ENCODE results near the gene EPHA6. TPM values are rescaled to one million over a fixed set of nuclear protein-coding genes. Genes with fewer than 3 reads are reported as not detected.

The EPHA6 gene
- total RNA-seq, 1 experiment from 2014 or later = 3.2 TPM

DNA sequence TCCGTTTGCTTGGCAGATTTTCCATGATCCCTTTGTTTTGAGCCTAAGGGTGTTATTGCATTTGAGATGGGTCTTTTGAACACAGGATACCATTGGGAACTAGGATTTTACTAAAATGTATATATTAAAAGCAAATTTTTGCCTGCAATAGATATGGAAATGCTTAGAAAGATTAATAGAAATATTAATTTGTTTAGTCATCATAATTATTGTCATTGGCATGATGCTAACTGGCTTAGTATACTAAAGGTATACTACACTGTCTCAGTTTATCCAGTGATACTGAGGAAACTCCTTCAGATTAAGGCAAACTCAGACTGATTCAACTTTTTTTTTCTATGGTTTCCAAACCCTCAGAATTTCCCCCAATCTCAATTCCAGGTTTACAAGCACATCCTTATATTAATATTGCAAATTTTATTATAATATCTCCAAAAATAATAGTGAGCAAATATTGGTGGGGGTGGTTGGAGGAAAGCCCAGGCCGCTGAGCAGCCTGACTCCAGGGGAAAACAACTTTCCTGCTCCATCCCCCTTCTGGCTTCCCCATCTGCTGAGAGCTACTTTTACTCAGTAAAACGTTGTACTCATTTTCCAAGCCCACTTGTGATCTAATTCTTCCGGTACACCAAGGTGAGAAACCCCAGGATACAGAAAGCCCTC, 291.7 kb downstream of the EPHA6 start:
- in situ Hi-C loops (cut with HindIII; ENCODE audit: low pct_unique_long_range_greater_than_20kb, low sequenced_read_pairs) = no loop called here
- DNase-seq (ENCODE audit: low read depth) = no peak

DNA sequence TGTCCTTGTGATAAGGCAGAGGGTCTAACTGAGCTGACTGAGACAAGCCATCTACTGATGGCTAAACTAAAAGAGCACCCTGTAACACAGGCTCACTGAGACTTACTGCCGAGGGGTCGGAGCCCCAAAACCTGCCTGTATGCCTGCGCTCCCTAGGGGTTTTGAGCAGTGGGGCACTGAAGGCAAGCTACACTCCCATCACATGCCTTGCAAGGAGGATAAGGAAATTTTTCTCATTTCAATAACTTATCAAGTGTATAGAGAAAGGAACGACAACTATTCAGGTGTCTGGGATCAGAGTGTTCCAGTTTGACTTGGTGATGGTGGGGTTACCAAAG, 292.2 kb downstream of the EPHA6 start:
- in situ Hi-C loops (cut with HindIII; ENCODE audit: low pct_unique_long_range_greater_than_20kb, low sequenced_read_pairs) = no loop called here
- no peak for DNase-seq (ENCODE audit: low read depth)

DNA sequence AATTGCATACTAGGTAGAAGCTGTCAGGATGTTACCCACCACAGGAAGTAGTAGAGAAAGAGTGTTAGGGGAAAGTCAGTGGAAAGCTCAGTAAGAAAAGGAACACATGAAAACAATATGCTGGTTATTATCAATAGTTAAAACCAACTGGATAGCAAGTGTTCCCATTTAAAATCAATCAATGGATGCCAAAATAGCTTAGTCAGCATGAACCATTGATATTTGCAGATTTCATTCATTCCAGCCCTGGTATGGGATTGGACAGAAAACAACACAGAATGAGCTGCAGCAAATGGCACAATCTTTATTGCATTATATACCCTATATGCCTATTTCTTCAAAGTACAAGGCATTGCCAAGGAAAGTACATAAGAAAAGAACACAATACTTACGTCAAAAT, 293.7 kb downstream of the EPHA6 start:
- in situ Hi-C loops (cut with HindIII; ENCODE audit: low pct_unique_long_range_greater_than_20kb, low sequenced_read_pairs) = no loop called here
- no peak for DNase-seq (ENCODE audit: low read depth)

DNA sequence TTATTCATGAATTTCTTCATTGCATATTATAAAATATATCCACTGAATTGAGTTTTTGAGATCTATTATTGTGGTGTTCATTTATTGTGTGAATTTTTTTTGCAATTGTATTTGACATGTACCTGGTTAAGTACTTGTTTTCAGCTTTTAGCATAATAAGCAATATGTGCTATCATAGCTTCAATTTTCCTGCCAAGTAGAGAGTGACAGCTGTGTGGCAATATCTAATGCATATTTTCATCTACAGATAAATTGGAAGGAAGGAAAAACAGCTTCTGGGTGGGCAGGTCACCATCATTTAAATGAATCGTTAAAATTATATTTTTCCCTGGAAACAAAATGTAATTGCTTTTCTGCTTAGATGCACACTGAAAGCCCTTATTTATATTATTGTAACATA, 296.9 kb downstream of the EPHA6 start:
- in situ Hi-C loops (cut with HindIII; ENCODE audit: low pct_unique_long_range_greater_than_20kb, low sequenced_read_pairs) = no loop called here

DNA sequence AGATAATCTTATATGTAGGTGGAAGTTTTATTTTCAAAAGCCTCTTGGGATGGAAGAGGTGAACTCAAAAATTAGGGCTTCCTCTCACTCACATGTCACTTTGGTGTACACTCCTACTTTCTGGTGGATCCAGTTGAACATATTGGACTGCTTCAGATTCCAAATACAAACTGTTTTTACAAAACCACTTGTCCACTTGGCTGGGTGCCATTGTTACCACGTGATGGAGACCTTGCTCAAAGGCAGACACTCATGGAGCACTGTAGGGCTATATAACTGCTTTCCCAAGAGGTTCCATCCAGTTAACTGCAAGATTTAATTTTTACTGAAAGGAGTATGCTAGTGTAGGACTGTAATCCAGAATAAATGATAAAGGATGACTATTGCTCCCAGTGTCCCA, 307.0 kb downstream of the EPHA6 start:
- in situ Hi-C loops (cut with HindIII; ENCODE audit: low pct_unique_long_range_greater_than_20kb, low sequenced_read_pairs) = no loop called here
- no peak for DNase-seq (ENCODE audit: low read depth)

More for the DNA sequence above, 296.9 kb downstream of the EPHA6 start:
- no peak for DNase-seq (ENCODE audit: low read depth)

DNA sequence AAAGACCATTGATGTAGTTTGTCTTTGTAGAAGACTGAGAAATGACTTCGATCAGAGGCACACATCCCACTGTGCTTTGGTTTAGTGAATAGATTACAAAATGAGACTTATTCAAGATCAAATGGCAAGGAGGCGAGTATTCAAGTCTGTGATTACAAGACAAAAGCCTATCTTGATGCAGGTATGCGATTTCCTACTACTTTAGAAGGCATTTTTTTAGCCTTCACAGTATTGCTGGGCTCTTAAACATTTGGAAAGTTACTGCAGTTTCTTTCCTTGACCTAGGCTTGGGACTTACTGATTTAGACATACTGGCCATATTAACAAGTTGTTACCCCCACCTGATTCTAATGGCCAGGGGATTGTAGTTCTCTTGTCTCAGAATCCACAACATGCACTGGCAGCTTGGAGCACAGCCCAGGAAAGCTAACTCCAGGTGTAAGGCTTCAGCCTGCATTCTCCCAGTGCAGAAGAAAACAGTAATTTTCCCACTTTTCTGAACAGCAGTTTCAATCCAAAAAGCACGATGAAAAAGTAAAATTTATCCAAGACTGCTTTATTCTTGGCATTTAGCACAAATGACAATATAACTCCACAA, 311.6 kb downstream of the EPHA6 start:
- DNase-seq (ENCODE audit: low read depth) = no peak
- in situ Hi-C loops (cut with HindIII; ENCODE audit: low pct_unique_long_range_greater_than_20kb, low sequenced_read_pairs) = no loop called here

DNA sequence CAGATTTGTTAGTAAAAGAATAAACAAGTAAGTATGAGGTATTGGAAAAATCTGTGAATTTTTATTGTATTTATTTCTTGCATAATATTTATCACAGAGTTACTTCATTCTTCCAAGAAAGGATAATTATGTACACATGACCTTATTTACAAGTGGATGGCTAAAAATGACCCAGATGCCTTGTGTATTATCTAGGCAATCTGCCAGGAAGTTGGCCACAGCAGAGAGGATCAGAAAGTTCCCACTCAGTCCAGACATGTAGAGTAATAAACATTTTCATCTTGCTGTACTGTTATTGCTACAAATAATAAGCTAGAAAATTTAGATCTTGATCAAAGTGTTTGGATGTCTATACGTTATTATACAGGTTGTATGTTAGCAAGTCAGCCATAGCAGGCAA, 317.1 kb downstream of the EPHA6 start:
- in situ Hi-C loops (cut with HindIII; ENCODE audit: low pct_unique_long_range_greater_than_20kb, low sequenced_read_pairs) = no loop called here
- no peak for DNase-seq (ENCODE audit: low read depth)

DNA sequence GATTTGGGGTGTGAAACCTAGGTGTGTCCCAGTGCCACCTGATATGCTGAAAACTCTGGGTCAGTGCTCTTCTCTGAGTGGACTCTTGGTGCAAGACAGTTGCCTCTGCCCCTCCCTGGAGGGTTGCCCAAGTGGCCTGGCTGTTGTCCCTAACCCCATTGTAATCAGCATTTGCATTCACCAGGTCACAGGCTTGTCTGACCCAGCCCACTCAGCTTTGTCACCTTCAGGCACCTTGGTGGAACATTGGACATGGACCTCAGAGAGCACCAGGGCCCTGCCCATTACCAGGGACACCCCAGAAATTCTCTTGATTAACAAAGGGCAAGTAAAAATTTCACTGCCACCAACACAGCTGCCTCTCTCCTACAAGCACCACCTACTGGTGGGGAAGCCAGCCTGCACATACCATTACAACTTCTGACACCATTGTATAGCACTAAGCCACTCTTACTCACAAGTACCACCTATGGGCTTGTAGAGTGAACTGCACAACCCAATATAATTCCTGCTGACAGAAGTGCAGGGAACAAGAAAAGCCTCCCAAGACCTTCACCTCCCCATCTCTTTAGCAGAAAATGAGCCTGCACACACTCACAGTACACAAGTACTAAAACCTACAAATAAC, 324.6 kb downstream of the EPHA6 start:
- in situ Hi-C loops (cut with HindIII; ENCODE audit: low pct_unique_long_range_greater_than_20kb, low sequenced_read_pairs) = no loop called here
- DNase-seq (ENCODE audit: low read depth) = peak; percentile 1

DNA sequence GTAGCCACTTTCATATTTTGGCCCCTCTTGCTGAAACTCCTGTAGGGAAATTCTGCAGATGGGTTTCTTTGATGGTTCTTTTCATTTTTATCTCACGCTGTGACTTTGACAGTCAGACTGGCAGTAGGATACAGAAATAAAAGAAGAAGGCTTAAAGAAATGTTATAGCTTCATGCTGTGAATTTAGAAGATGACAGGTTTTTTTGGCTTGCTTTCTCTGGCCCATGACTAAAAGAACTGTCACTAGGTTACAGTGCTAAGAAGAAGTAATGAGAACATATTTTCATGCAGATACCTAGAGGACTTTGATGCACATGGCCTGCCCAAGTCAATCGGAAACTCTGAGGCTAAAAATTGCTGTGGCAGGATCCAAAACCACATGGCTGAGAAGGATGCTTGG, 334.5 kb downstream of the EPHA6 start:
- in situ Hi-C loops (cut with HindIII; ENCODE audit: low pct_unique_long_range_greater_than_20kb, low sequenced_read_pairs) = no loop called here
- DNase-seq (ENCODE audit: low read depth) = no peak

DNA sequence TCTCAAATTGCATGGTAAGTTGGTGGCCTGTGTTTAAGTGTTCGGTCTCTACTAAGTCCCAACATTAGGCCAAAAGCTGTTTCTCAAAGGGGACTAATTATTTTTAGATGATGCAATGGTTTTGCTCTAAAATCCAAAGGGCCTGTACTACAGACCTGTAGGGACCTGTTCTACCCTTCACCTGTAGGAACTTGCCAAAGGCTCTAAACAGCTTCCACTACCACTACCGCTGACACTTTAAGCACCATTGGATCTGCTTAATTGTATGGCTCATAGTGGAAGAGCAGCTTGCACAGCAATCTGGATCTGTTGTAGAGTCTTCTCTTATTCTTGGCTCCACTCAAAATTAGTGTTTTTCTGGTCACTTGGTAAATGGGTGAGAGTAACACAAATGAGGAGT, 346.8 kb downstream of the EPHA6 start:
- DNase-seq (ENCODE audit: low read depth) = no peak
- in situ Hi-C loops (cut with HindIII; ENCODE audit: low pct_unique_long_range_greater_than_20kb, low sequenced_read_pairs) = no loop called here

DNA sequence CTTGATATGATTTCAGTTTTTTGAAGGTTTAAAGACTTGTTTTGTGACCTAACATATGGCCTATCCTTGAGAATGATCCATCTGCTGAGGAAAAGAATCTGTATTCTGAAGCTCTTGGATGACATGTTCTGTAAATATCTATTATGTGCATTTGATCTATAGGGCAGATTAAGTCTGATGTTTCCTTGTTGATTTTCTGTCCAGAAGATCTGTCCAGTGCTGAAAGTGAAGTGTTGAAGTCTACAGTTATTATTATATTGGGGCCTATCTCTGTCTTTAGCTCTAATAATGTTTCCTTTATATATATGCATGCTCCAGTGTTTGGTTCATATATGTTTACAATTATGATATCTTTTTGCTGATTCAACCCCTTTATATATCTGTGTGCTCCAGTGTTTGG, 362.8 kb downstream of the EPHA6 start:
- in situ Hi-C loops (cut with HindIII; ENCODE audit: low pct_unique_long_range_greater_than_20kb, low sequenced_read_pairs) = no loop called here
- no peak for DNase-seq (ENCODE audit: low read depth)

DNA sequence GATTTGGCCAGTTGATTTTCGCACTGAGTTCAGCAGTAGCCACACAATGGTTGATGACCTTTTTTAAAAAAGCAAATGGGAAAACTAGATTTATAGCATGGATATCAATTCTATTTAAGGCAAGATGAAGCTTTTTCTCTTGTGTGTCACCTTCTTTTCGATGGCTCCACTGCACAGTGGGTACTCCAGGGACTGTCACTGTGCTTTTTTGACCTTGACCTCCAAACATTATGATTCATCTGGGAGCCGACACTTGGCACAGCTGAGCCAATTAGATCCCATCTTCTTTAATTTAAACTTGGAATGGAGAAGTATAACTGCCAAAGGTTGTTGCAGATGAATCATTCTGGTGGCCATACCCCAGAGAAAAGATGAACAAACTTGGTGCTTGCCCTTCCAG, 367.3 kb downstream of the EPHA6 start:
- in situ Hi-C loops (cut with HindIII; ENCODE audit: low pct_unique_long_range_greater_than_20kb, low sequenced_read_pairs) = no loop called here
- no peak for DNase-seq (ENCODE audit: low read depth)

DNA sequence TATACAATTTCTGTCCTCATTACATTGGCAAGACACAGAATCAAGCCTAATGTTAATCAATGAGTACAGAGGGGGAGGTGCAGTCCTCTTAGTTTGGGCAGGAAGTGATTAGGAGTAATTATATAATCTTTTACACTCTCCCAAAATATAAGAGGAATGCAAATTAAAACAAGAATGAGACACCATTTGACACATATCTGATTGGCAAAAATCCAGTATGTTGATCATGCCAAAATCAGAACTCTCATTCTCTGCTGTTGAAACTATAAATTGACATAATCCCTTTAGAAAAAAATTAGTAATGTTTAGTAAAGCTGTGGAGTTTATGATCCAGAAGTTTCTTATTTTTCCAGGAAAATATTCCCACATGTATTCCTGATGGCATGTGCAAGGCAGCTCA, 373.4 kb downstream of the EPHA6 start:
- DNase-seq (ENCODE audit: low read depth) = no peak
- in situ Hi-C loops (cut with HindIII; ENCODE audit: low pct_unique_long_range_greater_than_20kb, low sequenced_read_pairs) = no loop called here

DNA sequence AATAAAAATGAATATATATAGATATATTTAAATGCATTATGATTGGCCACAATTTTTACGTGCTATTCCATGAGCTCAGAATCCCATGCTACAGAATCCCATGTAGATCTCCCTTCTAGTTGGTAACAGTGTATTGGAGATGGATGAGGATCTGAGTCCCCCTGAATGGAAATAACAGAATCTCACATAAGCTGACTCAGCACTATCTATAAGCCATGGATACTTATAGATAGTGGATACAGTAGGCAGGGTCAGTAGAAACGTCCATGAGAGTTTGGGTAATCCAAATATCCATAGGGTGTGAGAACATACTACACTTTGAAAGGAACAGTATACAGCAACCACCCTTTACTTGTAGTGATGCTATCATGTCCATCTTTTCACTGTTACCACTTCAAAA, 375.4 kb downstream of the EPHA6 start:
- DNase-seq (ENCODE audit: low read depth) = no peak
- in situ Hi-C loops (cut with HindIII; ENCODE audit: low pct_unique_long_range_greater_than_20kb, low sequenced_read_pairs) = no loop called here

DNA sequence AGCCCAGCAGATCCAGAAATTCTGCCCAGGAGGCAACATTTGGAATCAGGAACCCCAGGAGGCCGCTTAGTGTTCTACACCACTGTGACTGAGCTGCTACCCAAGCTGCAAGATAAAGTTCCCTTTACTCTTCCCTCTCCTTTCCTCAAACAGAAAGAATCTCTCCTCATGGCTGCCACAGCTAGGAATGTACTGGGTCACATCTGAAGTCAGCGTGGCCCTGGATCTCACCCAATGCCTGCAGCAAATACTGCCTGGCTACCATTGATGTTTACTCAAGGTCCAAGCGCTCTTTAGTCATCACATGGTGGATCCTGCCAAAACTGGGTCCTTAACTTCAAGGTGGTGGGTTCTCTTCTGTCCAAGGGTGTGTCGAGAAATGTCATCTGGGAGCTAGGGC, 382.7 kb downstream of the EPHA6 start:
- in situ Hi-C loops (cut with HindIII; ENCODE audit: low pct_unique_long_range_greater_than_20kb, low sequenced_read_pairs) = no loop called here
- DNase-seq (ENCODE audit: low read depth) = no peak

DNA sequence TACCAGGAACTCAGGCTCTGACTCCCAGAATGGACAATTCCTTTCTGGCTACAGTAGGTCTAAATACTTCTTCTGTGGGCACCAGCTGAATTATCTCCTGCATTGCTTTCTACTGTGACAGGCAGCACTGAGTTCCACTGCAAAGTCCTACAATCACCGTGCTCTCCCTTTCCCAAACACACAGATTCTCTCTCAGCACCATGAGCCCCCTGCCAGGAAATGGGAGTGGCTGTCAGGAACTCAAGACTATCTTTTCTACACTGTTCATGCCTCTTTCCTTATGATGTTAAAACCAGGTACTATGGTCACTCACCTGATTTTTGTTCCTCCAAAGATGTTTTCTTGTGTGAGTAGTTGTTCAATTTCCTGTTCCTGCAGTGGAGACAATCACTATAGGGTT, 383.4 kb downstream of the EPHA6 start:
- DNase-seq (ENCODE audit: low read depth) = no peak
- in situ Hi-C loops (cut with HindIII; ENCODE audit: low pct_unique_long_range_greater_than_20kb, low sequenced_read_pairs) = no loop called here

DNA sequence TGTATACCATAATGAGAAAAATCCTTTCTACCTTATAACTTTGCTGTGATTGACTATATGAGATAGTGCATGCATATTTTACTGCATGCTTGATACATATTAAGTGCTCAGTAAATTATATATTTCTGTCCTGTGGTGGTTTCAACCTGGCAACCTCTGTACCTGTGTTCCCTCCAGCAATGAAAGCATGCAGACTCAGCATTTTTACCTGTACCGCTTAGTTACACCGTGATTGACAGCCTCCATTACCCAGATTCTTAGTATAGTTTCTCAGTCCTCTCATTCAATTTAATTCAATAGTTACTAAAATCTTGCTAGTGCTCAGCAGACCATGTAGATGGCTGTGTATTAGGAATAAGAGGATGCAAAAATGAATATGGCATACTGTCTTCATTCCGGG, 386.0 kb downstream of the EPHA6 start:
- DNase-seq (ENCODE audit: low read depth) = no peak
- in situ Hi-C loops (cut with HindIII; ENCODE audit: low pct_unique_long_range_greater_than_20kb, low sequenced_read_pairs) = no loop called here

DNA sequence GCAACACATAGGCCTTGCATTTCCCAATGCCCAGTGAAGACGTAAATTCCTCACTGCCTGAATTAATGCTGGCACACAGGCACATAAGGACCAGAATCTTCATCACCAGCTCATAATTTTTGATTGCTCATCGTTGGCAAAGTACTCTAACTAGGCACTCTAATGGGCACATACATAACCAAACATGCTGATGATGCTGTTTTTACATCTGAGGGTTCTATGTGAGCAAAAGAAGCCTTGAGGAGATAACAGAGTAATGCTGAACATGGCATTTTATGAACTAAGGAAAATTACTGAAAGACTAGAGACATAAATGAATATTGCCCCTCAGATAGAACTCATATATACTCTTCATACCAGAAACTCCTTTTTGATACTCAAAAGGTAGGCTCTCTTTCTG, 387.4 kb downstream of the EPHA6 start:
- in situ Hi-C loops (cut with HindIII; ENCODE audit: low pct_unique_long_range_greater_than_20kb, low sequenced_read_pairs) = no loop called here
- no peak for DNase-seq (ENCODE audit: low read depth)

DNA sequence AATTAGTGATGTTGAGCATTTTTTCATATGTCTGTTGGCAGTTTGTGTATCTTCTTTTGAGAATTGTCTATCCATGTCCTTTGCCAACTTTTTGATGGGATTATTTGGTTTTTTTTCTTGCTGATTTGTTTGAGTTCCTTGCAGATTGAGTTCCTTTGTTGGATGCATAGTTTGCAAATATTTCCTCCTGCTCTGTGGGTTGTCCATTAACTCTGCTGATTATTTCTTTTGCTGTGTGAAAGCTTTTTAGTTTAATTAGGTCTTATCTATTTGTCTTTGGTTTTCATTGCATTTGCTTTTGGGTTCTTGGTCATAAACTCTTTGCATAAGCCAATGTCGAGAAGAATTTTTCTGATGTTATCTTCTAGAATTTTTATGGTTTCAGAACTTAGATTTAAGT, 414.6 kb downstream of the EPHA6 start:
- in situ Hi-C loops (cut with HindIII; ENCODE audit: low pct_unique_long_range_greater_than_20kb, low sequenced_read_pairs) = no loop called here
- DNase-seq (ENCODE audit: low read depth) = no peak

DNA sequence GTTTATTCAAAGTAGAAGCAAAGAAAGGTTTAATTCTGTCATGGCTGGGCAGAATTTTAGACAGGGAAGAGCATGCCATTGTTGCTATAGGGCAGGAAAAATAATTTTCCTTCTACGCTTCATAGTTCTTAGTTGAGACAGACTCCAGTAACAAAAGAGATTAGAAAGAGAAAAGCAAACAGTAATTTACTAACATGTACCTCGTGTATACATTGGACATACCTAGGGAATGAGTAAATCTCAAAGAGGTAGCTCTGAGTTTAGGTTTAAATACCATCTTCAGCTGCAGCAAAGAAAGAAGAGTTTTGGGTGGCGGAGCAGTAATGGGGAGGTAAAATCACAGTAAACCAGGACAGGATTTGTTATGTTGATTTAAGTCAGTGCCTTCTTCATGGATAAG, 416.1 kb downstream of the EPHA6 start:
- no peak for DNase-seq (ENCODE audit: low read depth)
- in situ Hi-C loops (cut with HindIII; ENCODE audit: low pct_unique_long_range_greater_than_20kb, low sequenced_read_pairs) = no loop called here

Measured in Caki2 (cell line).